ENCODE measurements around the gene ITGA1. TPM values are rescaled to one million over a fixed set of nuclear protein-coding genes. Genes with fewer than 3 reads are reported as not detected.

The ITGA1 gene
- total RNA-seq, 4 donors from 2014 or later, result 228 to 302 (median 235) TPM

DNA sequence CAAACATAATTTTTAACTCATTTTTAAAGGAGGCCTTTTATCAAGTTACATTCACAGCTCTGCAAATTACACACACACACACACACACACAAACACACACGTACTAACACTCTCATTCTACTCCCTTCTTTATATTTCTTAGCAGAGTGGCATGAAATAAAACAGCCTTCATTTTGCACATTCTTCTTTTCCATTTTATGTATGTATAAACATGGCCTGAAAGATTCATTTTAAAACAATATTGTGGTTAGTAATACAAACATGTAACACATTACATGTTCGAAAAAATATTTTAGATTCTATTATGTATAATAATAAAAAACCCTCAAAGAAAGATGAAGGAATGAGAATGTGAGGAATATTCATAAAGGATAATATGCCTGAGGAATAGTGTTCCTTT is 115.4 kb downstream of the ITGA1 start:
- TF ChIP-seq EP300 (IDR thresholded peaks at IDR 0.05) (no peak), POLR2A (IDR thresholded peaks at IDR 0.05; ENCODE audit: low read depth) (no peak), POLR2AphosphoS5 (IDR thresholded peaks at IDR 0.05) (no peak)
- TF ChIP-seq, protein P1, sequence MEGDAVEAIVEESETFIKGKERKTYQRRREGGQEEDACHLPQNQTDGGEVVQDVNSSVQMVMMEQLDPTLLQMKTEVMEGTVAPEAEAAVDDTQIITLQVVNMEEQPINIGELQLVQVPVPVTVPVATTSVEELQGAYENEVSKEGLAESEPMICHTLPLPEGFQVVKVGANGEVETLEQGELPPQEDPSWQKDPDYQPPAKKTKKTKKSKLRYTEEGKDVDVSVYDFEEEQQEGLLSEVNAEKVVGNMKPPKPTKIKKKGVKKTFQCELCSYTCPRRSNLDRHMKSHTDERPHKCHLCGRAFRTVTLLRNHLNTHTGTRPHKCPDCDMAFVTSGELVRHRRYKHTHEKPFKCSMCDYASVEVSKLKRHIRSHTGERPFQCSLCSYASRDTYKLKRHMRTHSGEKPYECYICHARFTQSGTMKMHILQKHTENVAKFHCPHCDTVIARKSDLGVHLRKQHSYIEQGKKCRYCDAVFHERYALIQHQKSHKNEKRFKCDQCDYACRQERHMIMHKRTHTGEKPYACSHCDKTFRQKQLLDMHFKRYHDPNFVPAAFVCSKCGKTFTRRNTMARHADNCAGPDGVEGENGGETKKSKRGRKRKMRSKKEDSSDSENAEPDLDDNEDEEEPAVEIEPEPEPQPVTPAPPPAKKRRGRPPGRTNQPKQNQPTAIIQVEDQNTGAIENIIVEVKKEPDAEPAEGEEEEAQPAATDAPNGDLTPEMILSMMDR (IDR thresholded peaks at IDR 0.05), result no peak
- WGBS, result 68% methylated on average over 2 of the region's 2 CpGs
- Histone ChIP-seq H3K36me3 (peaks cover 25 to 69% (median 36%) of the 10 kb centered on the region in 4 donors), H3K9me3 (no peaks in the 10 kb centered on the region), H3K4me1 (peaks cover 0 to 18% (median 7%) of the 10 kb centered on the region in 4 donors), H3K4me3 (no peak overlapping the region), H3K27me3 (no peaks in the 10 kb centered on the region), H3K27ac (replicated peaks in 1 of 4) (peak overlapping the region in 1 of 4 donors; percentile 8)
- DNase-seq (ENCODE audit: extremely low spot score), result no peak
- intact Hi-C loops (cut with DNase I), result no loop called here

DNA sequence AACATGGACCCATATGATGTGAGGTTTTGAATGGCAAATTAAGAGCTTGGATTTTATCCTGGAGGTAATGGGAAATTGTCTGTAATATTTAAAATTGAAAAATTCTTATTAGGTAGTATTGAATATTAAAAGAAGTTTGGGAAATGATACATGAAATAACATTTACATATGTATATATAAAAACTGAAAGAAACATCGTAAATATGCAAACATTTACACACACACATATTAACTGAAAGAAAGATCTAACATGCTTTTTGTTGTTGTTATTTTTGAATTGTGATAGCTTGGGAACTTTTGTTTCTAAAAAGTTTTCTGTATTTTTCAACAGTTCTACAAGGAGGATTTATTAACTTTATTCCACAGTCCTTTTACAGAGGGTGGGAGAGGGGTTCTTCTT is 118.6 kb downstream of the ITGA1 start:
- peaks cover 14 to 38% (median 22%) of the 10 kb centered on the region in 4 donors for H3K36me3 ChIP-seq
- no peak for DNase-seq (ENCODE audit: extremely low spot score)
- no peak for TF ChIP-seq POLR2AphosphoS5 (IDR thresholded peaks at IDR 0.05)
- TF ChIP-seq POLR2A (IDR thresholded peaks at IDR 0.05; ENCODE audit: low read depth), result no peak
- TF ChIP-seq, protein P1 (IDR thresholded peaks at IDR 0.05), result no peak
- TF ChIP-seq EP300 (IDR thresholded peaks at IDR 0.05), result no peak
- H3K27me3 ChIP-seq, result no peaks in the 10 kb centered on the region
- H3K9me3 ChIP-seq, result no peaks in the 10 kb centered on the region
- no peak overlapping the region for H3K4me3 ChIP-seq
- H3K4me1 ChIP-seq, result peaks cover 0 to 30% (median 26%) of the 10 kb centered on the region in 4 donors
- 89% methylated on average over 1 of the region's 1 CpG for WGBS
- H3K27ac ChIP-seq (replicated peaks in 1 of 4), result peak overlapping the region in 1 of 4 donors; percentile 11
- intact Hi-C loops (cut with DNase I), result no loop called here

DNA sequence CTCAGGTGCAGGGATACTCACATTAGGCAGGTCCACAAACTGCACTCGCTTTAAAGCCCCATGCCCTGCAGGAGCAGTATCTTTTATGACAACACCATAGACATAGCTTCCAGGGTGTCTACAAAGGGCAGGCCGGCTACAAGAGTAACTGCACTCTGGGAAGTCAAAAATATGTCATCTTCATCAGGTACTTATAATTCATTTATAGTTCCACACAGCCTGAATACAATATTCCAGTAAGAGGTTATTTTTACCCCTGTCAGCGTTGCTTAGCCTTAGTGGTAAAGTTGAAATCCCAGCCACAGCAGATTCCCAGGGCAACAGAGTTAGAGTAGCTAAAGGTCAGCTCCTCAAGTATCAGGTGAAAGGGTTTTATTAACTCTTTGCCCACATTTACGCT is 119.1 kb downstream of the ITGA1 start:
- TF ChIP-seq, protein P1 (IDR thresholded peaks at IDR 0.05), result no peak
- no peak for TF ChIP-seq POLR2A (IDR thresholded peaks at IDR 0.05; ENCODE audit: low read depth)
- TF ChIP-seq POLR2AphosphoS5 (IDR thresholded peaks at IDR 0.05), result no peak
- no peak for TF ChIP-seq EP300 (IDR thresholded peaks at IDR 0.05)
- WGBS, result 66% methylated on average over 4 of the region's 4 CpGs
- intact Hi-C loops (cut with DNase I), result no loop called here
- no peaks in the 10 kb centered on the region for H3K27me3 ChIP-seq
- no peak for DNase-seq (ENCODE audit: extremely low spot score)
- H3K4me1 ChIP-seq, result peaks cover 0 to 30% (median 26%) of the 10 kb centered on the region in 4 donors
- H3K36me3 ChIP-seq, result peaks cover 13 to 37% (median 22%) of the 10 kb centered on the region in 4 donors
- peak overlapping the region in 2 of 4 donors; percentile 11 to 69 for H3K27ac ChIP-seq (replicated peaks in 1 of 4)
- H3K9me3 ChIP-seq, result no peaks in the 10 kb centered on the region
- no peak overlapping the region for H3K4me3 ChIP-seq

DNA sequence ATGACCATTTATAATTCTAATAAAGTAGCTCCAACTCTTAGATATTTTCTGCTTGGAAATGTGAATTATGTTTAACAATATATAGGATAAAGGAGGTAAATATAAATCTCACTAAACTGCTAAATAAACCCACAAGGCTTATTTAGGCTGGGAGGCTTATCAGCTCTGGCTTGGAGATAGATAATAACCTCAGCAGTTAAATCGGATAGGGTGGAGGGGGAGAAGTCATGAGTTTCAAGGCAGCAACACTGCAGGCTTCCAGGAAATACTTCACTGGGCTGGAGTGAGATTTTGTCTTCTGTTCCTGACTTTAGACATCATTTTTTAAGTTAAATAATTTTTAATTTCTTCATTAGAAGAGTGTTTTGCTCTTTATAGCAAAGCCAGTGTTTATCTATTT is 121.5 kb downstream of the ITGA1 start:
- WGBS, result 15% methylated on average over 1 of the region's 1 CpG
- Histone ChIP-seq H3K27ac (replicated peaks in 1 of 4) (peak overlapping the region; percentile 18 to 70 (median 62)), H3K27me3 (no peaks in the 10 kb centered on the region), H3K4me1 (peaks cover 0 to 31% (median 27%) of the 10 kb centered on the region in 4 donors), H3K36me3 (peaks cover 5 to 26% (median 8%) of the 10 kb centered on the region in 4 donors), H3K4me3 (no peak overlapping the region), H3K9me3 (no peaks in the 10 kb centered on the region)
- TF ChIP-seq EP300 (IDR thresholded peaks at IDR 0.05), result no peak
- TF ChIP-seq POLR2A (IDR thresholded peaks at IDR 0.05; ENCODE audit: low read depth), result no peak
- TF ChIP-seq, protein P1 (IDR thresholded peaks at IDR 0.05), result no peak
- intact Hi-C loops (cut with DNase I), result no loop called here
- DNase-seq (ENCODE audit: extremely low spot score), result no peak

DNA sequence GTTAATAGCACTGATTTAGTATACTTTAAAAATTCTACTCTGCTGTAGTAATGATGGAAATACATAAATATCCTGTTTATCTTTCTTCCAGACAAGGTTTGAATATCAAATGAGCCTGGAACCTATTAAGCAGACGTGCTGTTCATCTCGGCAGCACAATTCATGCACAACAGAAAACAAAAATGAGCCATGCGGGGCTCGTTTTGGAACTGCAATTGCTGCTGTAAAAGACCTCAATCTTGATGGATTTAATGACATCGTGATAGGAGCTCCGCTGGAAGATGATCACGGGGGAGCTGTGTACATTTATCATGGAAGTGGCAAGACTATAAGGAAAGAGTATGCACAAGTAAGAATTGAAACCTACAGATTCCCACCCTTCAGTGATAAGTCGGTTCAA is 122.4 kb downstream of the ITGA1 start:
- no peak for DNase-seq (ENCODE audit: extremely low spot score)
- intact Hi-C loops (cut with DNase I), result no loop called here
- peaks cover 0 to 40% (median 36%) of the 10 kb centered on the region in 4 donors for H3K4me1 ChIP-seq
- H3K4me3 ChIP-seq, result no peak overlapping the region
- H3K27me3 ChIP-seq, result no peaks in the 10 kb centered on the region
- TF ChIP-seq, protein P1 (IDR thresholded peaks at IDR 0.05), result no peak
- TF ChIP-seq POLR2A (IDR thresholded peaks at IDR 0.05; ENCODE audit: low read depth), result no peak
- TF ChIP-seq EP300 (IDR thresholded peaks at IDR 0.05), result no peak
- no peak for TF ChIP-seq POLR2AphosphoS5 (IDR thresholded peaks at IDR 0.05)
- peak overlapping the region; percentile 18 to 70 (median 62) for H3K27ac ChIP-seq (replicated peaks in 1 of 4)
- WGBS, result 39% methylated on average over 8 of the region's 8 CpGs
- H3K36me3 ChIP-seq, result peaks cover 0 to 29% (median 6%) of the 10 kb centered on the region in 4 donors
- H3K9me3 ChIP-seq, result no peaks in the 10 kb centered on the region
